NOMO-1 treated with dmso at 0.1 percent for 144 hours (cell line): ENCODE data around the gene EIF4G3.
"Not testable (repeated sequence)": the region's sequence is repeated elsewhere in the genome, so short reads cannot be mapped to it uniquely, and the experiment has no call there.

Source experiments
- DNase-seq: peaks from one replicate; lab custom pipeline; 2025; ENCODE audit not compliant: unreplicated experiment; lab: John Stamatoyannopoulos, UW

The EIF4G3 gene

DNA sequence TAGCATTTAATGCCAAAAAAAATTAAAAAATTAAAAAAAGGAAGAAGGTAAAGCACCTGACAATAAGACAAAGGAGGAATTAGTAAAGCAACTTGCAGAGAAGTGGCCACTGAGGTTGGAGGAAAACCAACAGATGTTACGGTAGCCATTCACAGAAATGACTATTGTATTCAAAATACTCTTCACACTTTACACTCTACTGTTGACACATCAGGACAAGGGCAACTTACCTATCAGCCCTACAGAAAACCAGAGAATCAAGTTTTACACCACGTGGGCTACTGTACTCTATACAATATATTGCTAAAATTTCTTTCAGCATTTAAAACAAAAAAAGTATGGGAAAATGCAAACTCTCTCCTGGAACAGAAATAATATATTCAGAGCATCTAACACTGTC lies 70.0 kb downstream of the EIF4G3 start:
- DNase-seq = no peak

DNA sequence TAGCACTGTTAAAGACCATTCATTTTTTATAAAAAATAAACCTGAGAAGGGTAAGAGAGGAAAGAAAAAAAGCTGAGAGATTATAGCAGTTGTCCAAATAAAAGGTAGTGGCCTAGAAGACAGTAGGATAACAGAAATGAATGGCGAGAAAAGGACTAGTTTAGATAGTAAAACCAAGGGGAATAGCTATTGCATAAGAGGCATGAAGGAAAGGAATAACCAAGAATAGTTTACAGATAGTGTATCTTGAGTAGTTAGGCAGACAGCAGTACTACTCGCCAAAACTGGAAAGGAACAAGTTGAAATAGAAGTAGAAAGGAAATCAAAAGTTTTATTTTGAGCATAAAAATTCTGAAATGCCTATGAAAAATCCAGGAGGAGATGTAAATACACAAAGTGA lies 70.5 kb downstream of the EIF4G3 start:
- no peak for DNase-seq

DNA sequence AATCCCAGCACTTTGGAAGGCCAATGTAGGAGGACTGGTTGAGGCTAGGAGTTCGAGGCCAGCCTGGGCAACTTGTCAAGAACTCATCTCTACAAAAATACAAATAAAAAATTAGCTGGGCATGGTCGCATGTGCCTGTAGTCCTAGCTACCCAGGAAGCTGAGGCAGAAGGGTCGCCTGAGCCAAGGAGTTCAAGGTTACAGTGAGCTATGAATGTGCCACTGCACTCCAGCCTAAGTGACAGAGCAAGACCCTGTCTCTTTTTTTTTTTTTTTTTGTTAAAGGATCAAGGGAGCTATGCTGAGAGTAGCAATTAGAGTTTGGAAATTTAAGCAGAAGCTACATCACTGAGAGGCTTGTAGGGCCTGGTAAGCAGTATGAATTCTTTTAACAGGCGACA lies 70.9 kb downstream of the EIF4G3 start:
- DNase-seq = no peak

DNA sequence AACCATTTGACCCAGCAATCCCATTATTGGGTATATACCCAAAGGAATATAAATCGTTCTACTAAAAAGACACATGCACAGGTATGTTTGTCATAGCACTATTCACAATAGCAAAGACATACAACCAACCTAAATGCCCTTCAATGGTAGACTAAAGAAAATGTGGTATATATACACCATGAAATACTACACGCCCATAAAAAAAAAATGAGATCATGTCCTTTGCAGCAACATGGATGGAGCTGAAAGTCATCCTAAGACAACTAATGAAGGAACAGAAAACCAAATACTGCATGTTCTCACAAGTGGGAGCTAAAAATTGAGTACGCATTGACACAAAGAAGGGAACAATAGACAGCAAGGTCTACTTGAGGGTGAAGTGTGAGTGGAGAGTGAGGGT lies 72.0 kb downstream of the EIF4G3 start:
- DNase-seq = no peak

DNA sequence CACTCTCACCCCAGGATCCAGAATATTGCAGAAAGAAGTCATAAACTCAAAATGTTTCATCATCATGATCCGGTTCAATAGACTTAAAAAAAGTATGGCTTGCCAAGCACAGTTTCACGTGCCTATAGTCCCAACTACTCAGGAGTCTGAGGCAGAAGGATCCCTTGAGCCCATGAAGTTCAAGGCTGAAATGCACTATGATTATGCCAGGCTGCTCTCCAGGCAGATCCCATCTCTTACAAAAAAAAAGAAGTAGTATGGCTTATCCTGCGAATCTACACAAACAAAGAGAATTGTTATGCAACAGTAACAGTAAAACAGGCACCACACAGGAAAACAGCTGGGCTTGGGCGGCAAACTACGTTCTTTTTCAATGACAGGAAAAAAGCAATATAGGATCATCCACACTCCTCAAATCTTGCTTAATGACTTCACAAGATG lies 76.2 kb downstream of the EIF4G3 start:
- DNase-seq = peak; percentile 54

DNA sequence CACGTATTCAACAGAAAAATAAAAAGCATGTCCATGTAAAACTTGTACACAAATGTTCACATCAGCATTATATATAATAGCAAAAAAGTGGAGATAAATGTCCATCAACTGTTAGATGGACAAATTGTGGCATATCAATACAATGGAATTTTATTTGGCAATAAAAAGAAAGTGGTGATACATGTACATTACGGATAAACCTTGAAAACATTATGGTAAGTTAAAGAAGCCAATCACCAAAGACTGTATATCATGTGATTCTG lies 76.9 kb downstream of the EIF4G3 start:
- no peak for DNase-seq

DNA sequence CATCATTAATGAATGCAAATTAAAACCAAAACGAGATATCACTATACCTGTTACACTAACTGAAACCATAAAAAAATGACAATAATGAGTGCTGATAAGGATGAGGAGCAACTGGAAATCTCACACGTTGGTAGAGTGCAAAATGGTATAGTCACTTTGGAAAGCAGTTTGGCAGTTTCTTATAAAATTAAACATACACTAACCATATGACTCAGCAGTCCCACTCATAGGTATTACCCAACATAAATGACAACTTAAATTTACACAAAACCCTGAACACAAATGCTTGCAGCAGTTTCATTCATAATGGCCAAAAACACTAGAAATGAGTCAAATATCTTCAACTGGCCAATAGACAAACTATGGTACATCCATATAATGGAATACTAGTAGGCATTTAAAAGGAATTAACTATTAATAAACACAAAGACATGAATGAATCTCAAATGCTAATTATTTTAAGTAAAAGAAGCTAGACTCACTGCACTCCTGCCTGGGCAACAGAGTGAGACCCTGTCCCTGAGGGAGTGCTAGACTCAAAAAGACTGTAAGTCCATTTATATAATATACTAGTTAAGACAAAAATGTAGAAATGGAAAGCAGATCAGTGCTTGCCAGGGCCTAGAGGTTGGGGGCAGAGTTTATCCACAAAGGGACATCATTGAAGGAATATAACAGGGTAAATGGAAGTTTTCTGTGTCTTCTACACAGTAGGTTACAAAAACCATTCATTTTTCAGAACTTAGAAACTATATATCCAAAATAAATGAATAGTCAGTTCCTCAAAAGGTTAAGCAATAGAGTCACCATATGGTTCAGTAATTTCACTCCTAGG lies 77.4 kb downstream of the EIF4G3 start:
- DNase-seq = peak; percentile 8

DNA sequence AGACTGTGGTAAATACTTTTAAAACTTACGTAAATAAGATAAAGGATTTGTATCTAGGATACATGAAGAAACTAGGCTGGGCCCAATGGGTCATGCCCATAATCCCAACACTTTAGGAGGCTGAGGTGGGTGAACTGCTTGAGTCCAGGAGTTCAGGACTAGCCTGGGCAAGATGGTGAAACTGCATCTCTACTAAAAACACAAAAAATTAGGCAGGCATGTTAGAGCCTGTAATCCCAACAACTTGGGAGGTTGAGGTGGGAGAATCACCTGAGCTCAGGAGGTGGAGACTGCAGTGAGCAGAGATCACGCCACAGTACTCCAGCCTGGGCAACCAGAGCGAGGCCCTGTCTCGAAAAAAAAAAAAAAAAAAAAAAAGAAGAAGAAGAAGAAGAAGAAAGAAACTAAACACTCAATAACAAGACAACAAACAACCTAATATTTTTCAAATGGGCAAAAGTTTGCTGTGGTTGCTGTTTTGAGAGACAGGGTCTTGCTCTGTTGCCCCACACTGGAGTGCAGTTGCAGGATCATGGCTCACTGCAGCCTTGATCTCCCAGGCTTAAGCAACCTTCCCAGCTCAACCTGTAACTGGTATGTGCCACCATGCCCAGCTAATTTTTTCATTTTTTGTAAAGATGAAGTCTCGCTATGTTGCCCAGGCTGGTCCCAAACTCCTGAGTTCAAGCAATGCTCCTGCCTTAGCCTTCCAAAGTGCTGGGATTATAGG lies 78.3 kb downstream of the EIF4G3 start:
- DNase-seq = no peak

DNA sequence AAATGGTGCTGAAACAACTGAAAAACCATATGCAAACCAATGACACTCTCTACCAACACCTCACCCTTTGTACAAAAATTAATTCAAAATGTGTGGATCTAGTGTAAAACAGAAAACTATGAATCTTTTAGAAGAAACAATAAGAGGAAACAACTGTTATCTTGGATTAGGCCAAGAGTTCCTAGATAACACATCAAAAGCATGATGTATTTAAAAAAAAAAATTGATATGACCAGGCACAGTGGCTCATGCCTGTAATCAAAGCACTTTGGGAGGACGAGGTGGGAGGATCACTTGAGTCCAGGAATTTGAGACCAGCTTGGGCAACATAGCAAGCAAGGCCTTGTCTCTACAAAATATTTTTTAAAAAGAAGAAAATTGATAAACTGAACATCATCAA lies 79.0 kb downstream of the EIF4G3 start:
- no peak for DNase-seq

DNA sequence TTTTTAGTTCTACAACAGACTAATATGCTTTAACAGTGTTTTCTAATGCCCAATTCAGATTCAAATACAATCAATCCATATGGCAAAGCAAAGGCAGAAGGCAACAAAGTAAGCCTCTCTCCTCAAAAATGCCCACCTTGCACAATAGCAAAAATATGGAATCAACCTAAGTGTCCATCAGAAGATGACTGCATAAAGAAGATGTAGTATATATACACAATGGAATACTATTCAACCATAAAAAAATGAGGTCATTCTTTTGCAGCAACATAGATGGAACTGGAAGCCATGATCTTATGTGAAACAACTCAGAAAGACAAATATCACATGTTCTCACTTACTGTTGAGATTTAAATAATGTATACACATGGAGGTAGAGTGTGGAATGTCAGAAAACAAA lies 80.7 kb downstream of the EIF4G3 start:
- no peak for DNase-seq

DNA sequence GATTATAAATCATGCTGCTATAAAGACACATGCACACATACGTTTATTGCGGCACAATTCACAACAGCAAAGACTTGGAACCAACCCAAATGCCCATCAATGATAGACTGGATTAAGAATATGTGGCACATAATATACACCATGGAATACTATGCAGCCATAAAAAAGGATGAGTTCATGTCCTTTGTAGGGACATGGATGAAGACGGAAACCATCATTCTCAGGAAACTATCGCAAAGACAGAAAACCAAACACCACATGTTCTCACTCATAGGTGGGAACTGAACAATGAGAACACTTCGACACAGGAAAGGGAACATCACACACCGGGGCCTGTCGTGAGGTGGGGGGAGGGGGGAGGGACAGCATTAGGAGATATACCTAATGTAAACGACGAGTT lies 82.4 kb downstream of the EIF4G3 start:
- not testable (repeated sequence) for DNase-seq

DNA sequence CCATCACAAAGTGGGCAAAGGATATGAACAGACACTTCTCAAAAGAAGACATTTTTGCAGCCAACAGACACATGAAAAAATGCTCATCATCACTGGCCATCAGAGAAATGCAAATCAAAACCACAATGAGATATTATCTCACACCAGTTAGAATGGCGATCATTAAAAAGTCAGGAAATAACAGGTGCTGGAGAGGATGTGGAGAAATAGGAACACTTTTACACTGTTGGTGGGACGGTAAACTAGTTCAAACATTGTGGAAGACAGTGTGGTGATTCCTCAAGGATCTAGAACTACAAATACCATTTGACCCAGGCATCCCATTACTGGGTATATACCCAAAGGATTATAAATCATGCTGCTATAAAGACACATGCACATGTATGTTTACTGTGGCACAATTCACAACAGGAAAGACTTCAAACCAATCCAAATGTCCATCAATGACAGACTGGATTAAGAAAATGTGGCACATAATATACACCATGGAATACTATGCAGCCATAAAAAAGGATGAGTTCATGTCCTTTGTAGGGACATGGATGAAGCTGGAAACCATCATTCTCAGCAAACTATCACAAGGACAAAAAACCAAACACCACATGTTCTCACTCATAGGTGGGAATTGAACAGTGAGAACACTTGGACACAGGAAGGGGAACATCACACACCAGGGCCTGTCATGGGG lies 83.3 kb downstream of the EIF4G3 start:
- DNase-seq = not testable (repeated sequence)

DNA sequence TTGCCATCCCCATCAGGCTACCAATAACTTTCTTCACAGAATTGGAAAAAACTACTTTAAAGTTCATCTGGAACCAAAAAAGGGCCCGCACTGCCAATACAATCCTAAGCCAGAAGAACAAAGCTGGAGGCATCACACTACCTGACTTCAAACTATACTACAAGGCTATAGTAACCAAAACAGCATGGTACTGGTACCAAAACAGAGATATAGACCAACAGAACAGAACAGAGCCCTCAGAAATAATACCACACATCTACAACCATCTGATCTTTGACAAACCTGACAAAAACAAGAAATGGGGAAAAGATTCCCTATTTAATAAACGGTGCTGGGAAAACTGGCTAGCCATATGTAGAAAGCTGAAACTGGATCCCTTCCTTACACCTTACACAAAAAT lies 84.2 kb downstream of the EIF4G3 start:
- not testable (repeated sequence) for DNase-seq

DNA sequence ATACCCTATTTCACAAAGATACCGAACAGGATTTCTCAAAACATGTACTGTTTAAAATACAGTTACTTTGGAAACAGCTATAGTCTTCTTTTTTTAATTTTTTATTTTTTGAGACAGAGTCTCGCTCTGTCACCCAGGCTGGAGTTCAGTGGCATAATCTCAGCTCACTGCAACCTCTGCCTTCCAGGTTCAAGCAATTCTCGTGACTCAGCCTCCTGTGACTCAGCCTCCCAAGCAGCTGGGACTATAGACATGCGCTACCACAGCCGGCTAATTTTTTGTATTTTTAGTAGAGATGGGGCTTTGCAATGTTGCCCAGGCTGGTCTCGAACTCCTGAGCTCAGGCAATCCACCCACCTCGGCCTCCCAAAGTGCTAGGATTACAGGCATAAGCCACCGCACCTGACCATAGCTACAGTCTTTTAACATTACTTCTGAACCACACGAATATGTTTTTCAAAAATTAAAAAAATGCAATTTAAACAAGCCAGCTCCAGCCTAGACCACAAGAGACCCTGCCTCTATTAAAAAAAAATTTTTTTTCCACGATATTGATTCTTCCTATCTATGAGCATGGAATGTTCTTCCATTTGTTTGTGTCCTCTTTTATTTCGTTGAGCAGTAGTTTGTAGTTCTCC lies 85.5 kb downstream of the EIF4G3 start:
- peak; percentile 25 for DNase-seq

DNA sequence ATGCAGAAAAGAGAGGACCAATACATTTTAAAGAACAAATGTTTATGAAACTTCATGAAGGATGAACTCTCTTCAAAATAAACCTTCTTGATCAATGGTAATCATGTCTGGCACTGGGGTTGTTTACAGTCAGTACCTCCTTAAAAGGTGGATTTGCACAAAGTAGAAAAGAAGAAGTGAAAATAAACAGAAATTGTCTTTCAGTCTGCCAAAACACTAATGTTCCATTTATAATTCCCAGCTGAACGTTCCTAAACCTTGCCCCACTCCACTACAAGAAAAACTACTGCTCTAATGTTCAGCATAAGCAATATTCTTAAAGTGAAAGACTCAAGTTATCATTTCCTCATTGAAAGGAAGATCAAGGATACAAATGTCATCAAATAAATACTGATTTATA lies 86.2 kb downstream of the EIF4G3 start:
- DNase-seq = no peak

DNA sequence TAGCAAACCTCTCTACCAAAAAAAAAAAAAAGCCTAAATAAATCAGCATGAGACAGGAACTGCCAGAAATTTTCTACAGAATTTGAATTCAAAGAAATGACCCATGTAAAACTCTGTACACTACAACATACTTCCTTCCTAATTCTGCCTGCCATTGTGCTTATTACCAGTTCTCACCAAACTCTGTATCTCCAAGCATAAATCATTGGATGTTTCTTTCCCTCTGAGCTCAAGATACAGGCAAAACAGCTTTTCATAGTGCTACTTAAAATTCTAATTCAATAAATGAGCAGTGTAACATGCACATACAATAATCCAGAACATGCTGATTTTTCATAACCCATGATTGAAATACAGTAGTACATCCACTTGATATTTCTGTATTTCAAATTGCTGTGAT lies 87.0 kb downstream of the EIF4G3 start:
- no peak for DNase-seq

DNA sequence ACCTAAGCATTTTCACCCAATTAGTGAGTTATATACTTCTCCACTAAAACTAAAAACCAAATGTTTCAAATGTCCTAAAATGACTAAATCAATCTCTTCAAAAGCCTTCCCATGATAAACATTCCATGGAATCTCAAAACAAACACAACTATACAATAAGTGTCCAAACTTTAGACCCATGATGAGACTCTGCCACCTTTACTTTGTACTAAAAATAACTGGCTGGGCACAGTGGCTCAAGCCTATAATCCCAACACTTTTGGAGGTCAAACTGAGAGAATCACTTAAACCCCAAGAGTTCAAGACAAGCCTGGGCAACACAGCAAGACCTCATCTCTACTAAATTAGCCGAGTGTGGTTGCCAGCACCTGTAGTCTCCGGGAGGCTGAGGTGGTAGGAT lies 87.4 kb downstream of the EIF4G3 start:
- no peak for DNase-seq

DNA sequence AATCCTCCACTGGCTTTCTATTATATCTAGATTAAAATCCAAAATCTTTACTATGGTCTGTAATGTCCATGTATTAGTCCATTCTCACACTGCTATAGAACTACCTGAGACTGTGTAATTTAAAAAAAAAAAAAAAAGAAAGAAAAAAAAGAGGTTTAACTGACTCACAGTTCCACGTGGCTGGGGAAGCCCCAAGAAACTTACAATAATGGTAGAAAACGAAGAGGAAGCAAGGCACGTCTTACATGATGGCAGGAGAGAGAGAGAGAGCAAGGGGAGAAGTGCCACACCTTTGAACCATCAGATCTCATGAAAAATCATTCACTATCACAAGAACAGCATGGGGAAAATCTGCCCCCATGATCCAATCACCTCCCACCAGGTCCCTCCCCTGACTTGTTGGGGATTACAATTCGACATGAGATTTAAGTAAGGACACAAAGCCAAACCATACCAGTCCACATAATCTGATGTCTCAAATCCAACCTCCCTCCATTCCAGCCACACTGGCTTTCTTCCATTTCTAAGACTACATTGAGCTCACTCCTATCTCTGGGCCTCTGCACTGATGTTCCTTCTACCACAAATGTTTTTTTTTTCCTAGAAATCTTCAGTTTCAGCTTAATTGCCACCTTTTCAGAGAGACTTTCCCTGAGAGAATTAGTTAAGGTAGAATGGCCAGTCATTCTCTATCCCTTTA lies 92.4 kb downstream of the EIF4G3 start:
- DNase-seq = no peak

DNA sequence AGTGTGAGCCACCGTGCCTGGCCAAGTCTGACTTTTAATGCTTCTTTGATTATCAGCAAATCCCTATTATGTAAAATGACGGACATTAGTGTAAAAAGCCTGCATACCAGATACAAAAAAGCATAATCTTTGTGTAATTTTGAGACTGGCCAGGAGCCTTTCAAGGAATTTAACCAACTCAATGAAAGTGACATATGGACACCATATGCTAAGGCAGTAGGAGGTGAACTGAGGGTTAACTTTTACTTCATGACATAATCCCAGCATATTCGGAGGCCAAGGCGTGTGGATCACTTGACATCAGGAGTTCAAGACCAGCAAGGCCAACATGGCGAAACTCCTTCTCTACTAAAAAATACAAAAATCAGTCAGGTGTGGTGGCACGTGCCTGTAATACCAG lies 94.6 kb downstream of the EIF4G3 start:
- DNase-seq = no peak

DNA sequence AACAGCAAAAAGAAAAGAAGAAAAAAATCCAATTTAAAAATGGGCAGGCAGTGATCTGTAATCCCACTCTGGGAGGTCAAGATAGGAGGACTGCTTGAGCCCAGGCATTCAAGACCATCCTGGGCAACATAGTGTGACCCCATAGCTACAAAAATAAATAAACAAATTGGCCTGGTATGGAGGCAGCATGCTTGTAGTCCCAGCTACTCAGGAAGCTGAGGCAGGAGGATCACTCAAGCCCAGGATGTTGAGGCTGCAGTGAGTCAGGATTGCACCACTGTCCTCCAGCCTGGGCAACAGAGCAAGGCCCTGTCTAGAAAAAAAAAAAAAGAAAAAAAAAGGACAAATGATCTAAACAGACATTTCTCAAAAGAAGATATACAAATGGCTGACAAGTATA lies 99.6 kb downstream of the EIF4G3 start:
- DNase-seq = no peak

DNA sequence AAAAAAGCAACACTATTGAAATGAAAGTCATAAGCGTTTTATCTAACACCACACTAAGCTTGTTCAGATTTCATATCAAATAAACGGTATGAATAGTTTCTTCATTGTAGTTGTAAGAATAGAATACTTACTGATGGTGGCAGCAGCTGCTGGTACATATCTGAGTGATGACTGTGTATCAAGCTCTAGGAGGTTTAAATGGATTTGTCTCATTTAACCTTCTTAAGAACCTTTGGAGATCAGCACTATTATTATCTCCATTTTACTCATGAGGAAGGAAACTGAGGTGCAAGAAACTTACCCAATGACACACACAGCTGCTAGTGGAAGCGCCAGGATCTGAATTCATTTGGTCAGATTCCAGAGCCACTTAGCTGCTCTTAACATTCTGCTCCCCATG lies 104.0 kb downstream of the EIF4G3 start:
- DNase-seq = no peak
